Measurements from ENCODE around the gene RAC3.

The RAC3 gene

DNA sequence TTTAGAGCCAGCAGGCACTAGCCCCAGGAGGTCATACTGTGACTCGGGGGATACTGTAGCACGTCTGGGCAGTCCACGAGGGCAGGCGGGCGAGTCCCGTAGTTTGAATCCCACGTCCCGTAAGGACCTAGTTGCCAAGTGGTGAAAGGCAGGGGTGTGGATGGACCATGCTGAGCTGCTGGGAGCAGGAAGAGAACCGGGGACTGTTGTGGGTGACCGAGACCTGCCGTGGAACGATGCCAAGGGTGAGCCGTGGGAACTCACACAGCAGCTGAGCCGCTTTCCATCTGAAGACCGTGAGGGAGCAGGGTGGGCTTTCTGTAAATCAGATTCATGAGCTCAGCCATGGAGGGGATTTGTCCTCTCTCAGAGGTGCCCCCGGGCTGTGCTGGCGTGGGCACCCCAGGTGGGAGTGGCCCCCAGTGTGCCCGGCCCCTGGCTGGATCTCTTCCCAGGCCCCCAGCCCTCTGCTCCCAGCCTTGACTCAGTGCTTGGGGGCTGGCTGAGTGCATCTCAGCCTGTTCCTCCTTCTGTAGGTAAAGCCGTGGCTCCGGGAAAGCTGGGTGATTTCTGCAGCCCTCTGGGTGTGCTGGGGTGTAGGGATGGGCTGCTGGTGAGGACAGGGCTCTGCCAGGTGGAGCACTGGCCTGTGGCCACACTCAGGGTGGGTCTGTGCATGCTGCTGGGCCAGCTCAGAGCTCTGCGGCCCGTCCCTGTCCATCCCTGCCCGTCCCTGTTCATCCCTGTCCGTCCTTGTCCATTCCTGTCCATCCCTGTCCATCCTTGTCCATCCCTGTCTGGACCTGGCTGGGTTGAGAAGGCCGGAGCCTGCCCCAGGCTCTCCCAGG lies 40.4 kb upstream of the RAC3 start:
- no peak for TF ChIP-seq CTCF (IDR thresholded peaks at IDR 0.05; ENCODE audit: borderline replicate concordance, control extremely low read depth, extremely low read depth, insufficient read depth, missing control alignments)
- in situ Hi-C loops (cut with MboI; ENCODE audit: low sequenced_read_pairs, unreplicated experiment) = no loop called here
- DNase-seq (ENCODE audit: low spot score) = no peak

DNA sequence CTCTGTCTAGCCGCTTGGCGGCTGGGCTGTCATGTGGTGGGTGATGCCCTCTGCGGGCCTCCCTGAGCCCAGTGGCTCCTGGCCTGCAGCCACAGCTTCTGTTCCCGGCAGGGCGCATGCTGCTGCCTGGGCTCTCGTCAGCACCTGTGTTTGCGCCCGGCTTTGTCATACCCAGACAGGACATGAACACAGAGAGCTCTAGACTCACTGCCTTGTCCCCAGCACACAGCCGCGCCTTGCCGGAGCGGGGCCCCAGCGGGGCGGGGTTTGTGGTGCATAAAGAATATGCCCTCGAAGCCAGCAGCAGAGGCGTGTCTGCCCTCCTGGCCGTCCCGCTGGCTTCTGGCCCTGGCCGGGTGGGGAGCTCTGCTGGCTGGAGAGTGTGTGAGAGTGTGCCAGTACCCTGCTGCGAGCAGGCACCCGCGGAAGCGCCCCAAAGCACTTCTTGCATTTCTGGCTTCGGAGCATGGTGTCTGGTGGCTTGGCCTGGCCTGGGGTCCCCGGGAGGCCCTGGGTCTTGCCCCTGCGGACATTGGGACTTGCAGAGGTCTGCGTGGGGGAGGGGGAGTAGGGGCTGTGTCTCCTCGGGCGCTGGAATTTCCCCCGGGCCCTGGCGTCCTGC lies 39.7 kb upstream of the RAC3 start:
- in situ Hi-C loops (cut with MboI; ENCODE audit: low sequenced_read_pairs, unreplicated experiment) = no loop called here
- no peak for DNase-seq (ENCODE audit: low spot score)
- no peak for TF ChIP-seq CTCF (IDR thresholded peaks at IDR 0.05; ENCODE audit: borderline replicate concordance, control extremely low read depth, extremely low read depth, insufficient read depth, missing control alignments)

DNA sequence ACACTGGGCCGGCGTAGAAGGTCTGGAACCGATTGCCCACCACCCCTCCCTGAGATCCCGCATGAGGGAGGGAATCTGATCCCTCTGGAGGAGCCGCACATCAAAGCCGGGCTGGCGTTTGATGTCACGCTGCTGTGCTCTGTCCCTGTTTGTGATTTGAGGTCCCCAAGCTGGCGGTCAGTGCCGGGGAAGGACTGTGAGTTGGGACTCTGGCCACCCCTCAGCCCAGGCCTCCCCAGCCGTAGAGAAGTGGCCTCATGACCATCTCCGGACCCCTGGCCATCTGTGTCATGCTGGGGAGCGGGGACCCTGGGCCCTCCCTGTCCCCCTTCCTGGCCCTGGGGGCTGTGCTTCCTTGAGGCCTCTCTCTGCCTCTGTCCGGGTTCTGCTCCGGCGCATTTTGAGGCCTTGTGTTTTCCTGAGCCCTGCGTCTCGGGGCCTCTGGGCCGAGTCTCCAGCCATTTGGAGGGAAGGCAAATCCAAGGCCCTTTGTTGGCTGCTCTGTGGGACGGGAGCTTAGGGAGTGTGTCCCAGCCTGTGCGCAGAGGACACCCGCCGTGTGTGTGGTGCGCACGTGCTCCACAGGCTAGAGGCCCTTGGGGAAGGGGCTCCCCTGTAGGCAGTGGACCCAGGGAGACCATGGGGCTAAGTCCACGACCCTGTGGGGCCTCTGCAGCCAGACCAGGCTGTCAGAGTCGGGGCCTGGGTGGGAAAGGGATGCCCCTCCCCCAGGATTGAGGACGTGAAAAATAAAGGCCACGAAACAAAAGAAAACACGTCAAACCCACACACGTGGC lies 39.0 kb upstream of the RAC3 start:
- in situ Hi-C loops (cut with MboI; ENCODE audit: low sequenced_read_pairs, unreplicated experiment) = no loop called here
- TF ChIP-seq CTCF (IDR thresholded peaks at IDR 0.05; ENCODE audit: borderline replicate concordance, control extremely low read depth, extremely low read depth, insufficient read depth, missing control alignments) = no peak
- no peak for DNase-seq (ENCODE audit: low spot score)

GRCh38 chr17:81993729-81994592 lies 37.5 kb upstream of the RAC3 start:
- DNase-seq (ENCODE audit: low spot score) = no peak
- in situ Hi-C loops (cut with MboI; ENCODE audit: low sequenced_read_pairs, unreplicated experiment) = no loop called here
- no peak for TF ChIP-seq CTCF (IDR thresholded peaks at IDR 0.05; ENCODE audit: borderline replicate concordance, control extremely low read depth, extremely low read depth, insufficient read depth, missing control alignments)

DNA sequence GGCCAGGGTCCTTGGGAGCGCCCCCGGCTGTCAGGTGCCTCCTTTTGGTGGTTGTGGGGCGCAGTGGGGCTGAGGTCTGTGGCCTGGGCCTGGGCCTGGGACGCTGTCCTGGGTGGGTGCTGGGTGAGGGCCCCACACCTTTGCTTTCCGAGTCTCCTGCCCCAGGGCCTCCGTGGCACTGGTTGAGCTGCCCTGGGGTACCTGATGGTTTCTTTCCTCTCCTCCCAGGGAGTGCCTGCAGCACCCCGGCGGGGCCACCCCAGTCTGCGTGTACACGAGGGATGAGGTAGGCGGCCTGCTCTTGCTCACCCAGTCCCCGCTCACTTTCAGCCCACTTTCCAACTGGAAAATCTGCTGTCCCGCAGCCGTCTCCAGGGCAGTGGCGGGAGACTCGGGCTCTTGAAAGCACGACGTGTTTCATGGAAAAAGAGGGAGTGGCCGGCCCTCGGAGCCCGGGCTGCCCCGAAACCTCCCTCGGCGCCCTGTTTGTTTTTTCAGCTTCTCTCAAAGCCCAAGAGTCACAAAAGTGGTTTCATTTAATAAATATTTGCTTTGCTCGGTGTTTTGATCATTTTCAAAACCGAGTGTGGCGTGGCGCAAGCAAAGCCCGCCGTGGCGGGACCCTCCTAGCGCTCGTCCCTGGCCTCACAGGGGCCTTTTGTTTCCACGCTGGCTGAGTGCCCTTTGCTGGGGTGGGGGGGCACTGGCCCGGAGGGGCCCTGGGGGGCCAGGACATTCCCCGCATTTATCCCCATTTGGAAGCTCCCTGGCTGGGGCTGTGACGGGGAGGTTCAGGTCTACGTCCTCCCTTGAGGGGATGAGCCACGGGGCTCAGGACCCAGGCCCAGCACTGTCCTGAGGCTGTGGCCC lies 36.6 kb upstream of the RAC3 start:
- no peak for DNase-seq (ENCODE audit: low spot score)
- in situ Hi-C loops (cut with MboI; ENCODE audit: low sequenced_read_pairs, unreplicated experiment) = no loop called here
- TF ChIP-seq CTCF (IDR thresholded peaks at IDR 0.05; ENCODE audit: borderline replicate concordance, control extremely low read depth, extremely low read depth, insufficient read depth, missing control alignments) = no peak

All from GM13976 (cell line).